Neural progenitor cell (in vitro differentiated cells): ENCODE results near the gene STAP1.

Experiments used
- CTCF ChIP-seq: fragments of 200-600 bp; sonication (generic); IDR thresholded peaks from 2 replicates; pipeline ENCODE4 v1.5.1; 2017; ENCODE audit warnings: antibody characterized with exemption, mild to moderate bottlenecking
- EZH2 ChIP-seq: fragments of 200-600 bp; sonication (generic); IDR thresholded peaks from 2 replicates; pipeline ENCODE4 v1.6.1; 2017; ENCODE audit warnings: antibody characterized with exemption, mild to moderate bottlenecking, moderate library complexity
- EZH2phosphoT487 ChIP-seq: fragments of 200-600 bp; sonication (generic); IDR thresholded peaks from 2 replicates; pipeline ENCODE4 v1.6.1; 2017; ENCODE audit warnings: antibody characterized with exemption

- TF ChIP-seq CTCF (no peak), EZH2 (no peak), EZH2phosphoT487 (no peak)
Measured at GRCh38 chr4:67603310-67604028, 44.9 kb downstream of the STAP1 start.
